Cardiac muscle cell (in vitro differentiated cells and primary cell): Measurements from ENCODE around the gene TGM5. TPM values are rescaled to one million over a fixed set of nuclear protein-coding genes. Genes with fewer than 3 reads are reported as not detected.

ENCODE experiments used
- DNase-seq, 2 donors: peaks; one replicate each; pipeline versions ENCODE4 v3.0.0 to v3.0.0-alpha.2; 2010 to 2017; ENCODE audit warnings: low read depth in 1 of 2, low spot score in 1 of 2
- H3K27ac ChIP-seq: fragments of 200-600 bp; sonication (generic); 2 replicates; pipeline ENCODE4 v1.5.1; 2016
- H3K27me3 ChIP-seq: fragments of 200-600 bp; sonication (generic); 2 replicates; pipeline ENCODE4 v1.6.0; 2016; ENCODE audit warnings: control low read depth
- H3K36me3 ChIP-seq: fragments of 200-600 bp; sonication (generic); 2 replicates; pipeline ENCODE4 v1.5.1; 2016; ENCODE audit warnings: control low read depth
- H3K4me1 ChIP-seq: fragments of 200-600 bp; sonication (generic); 2 replicates; pipeline ENCODE4 v1.8.1; 2017; ENCODE audit warnings: low read depth, mild to moderate bottlenecking, mixed run types
- H3K4me3 ChIP-seq: fragments of 200-600 bp; sonication (generic); 2 replicates; pipeline ENCODE4 v1.5.1; 2016; ENCODE audit warnings: mild to moderate bottlenecking
- H3K9me3 ChIP-seq: fragments of 200-600 bp; sonication (generic); 2 replicates; pipeline ENCODE4 v1.5.1; 2017; ENCODE audit warnings: low read depth, mild to moderate bottlenecking, control low read depth
- CTCF ChIP-seq: IDR thresholded peaks from 2 replicates; pipeline ENCODE4 v1.5.1; 2012; ENCODE audit warnings: low read depth, mild to moderate bottlenecking, low read length
- polyA plus RNA-seq: library from polyadenylated mRNA; unstranded; fragments of >200 nt; fragmentation: Nextera tagmentation; extraction: Ambion mirVana; gene quantifications from 2 replicates; pipeline ENCODE4 v1.2.1, GENCODE V29; 2016
- total RNA-seq: library from RNA; depleted of rRNA; stranded (reverse); fragments of >200 nt; gene quantifications from 2 replicates; pipeline ENCODE4 v1.2.3, GENCODE V29; 2016

TGM5 gene
- total and polyA plus RNA-seq, 2 experiments from 2014 or later, result not detected

GRCh38 chr15:43190178-43190577 is 76.5 kb downstream of the TGM5 start:
- H3K36me3 ChIP-seq, result peaks cover 45% of the 10 kb centered on the region
- peaks cover 2% of the 10 kb centered on the region for H3K4me1 ChIP-seq
- no peaks in the 10 kb centered on the region for H3K27me3 ChIP-seq
- TF ChIP-seq CTCF, result no peak
- H3K9me3 ChIP-seq, result no peaks in the 10 kb centered on the region
- peak in 1 of 2 donors; percentile 17 for DNase-seq
- H3K27ac ChIP-seq, result no peak overlapping the region
- H3K4me3 ChIP-seq, result no peak overlapping the region

GRCh38 chr15:43189296-43189695 is 77.4 kb downstream of the TGM5 start:
- peaks cover 38% of the 10 kb centered on the region for H3K36me3 ChIP-seq
- TF ChIP-seq CTCF, result no peak
- H3K9me3 ChIP-seq, result no peaks in the 10 kb centered on the region
- no peak for DNase-seq
- peaks cover 2% of the 10 kb centered on the region for H3K4me1 ChIP-seq
- H3K27ac ChIP-seq, result no peak overlapping the region
- H3K4me3 ChIP-seq, result no peak overlapping the region
- H3K27me3 ChIP-seq, result no peaks in the 10 kb centered on the region

GRCh38 chr15:43187544-43188155 is 79.1 kb downstream of the TGM5 start:
- DNase-seq, result peak; percentile 57 to 72

GRCh38 chr15:43186003-43186353 is 80.8 kb downstream of the TGM5 start:
- Histone ChIP-seq H3K27me3 (no peaks in the 10 kb centered on the region), H3K36me3 (peaks cover 11% of the 10 kb centered on the region), H3K27ac (peak overlapping the region; percentile 92), H3K4me1 (peaks cover 2% of the 10 kb centered on the region), H3K4me3 (peak overlapping the region; percentile 58), H3K9me3 (no peaks in the 10 kb centered on the region)
- no peak for DNase-seq
- TF ChIP-seq CTCF, result no peak

More at GRCh38 chr15:43187544-43188155, 79.1 kb downstream of the TGM5 start:
- peak; percentile 67 for TF ChIP-seq CTCF
- Histone ChIP-seq H3K36me3 (peaks cover 28% of the 10 kb centered on the region), H3K4me3 (no peak overlapping the region), H3K27me3 (no peaks in the 10 kb centered on the region), H3K9me3 (no peaks in the 10 kb centered on the region), H3K27ac (no peak overlapping the region), H3K4me1 (peaks cover 2% of the 10 kb centered on the region)

GRCh38 chr15:43185157-43186002 is 81.3 kb downstream of the TGM5 start, which contains the start of gene CCNDBP1:
Gene CCNDBP1 (plus strand): TSS chr15:43185403. CDS start chr15:43185499, 96 bp downstream.
- Histone ChIP-seq H3K27ac (peak within 1 kb of the TSS; percentile 92), H3K4me3 (peak within 1 kb of the TSS; percentile 58), H3K36me3 (peaks cover 5% of the 10 kb centered on the region), H3K9me3 (no peaks in the 10 kb centered on the region), H3K27me3 (no peaks in the 10 kb centered on the region), H3K4me1 (peaks cover 2% of the 10 kb centered on the region)
- peak; percentile 50 for TF ChIP-seq CTCF
- DNase-seq, result peak; percentile 81 to 97
